HG03469 (cell line): ENCODE results near the gene LHPP.

Experiments
- ATAC-seq: cut with Tn5 transposase; IDR thresholded peaks from one replicate; pipeline ENCODE4 v1.9.1; 2021; ENCODE audit warnings: mild to moderate bottlenecking, moderate library complexity, moderate number of reproducible peaks; ENCODE audit not compliant: unreplicated experiment

Gene LHPP

GRCh38 chr10:124637746-124638145 is 176.1 kb downstream of the LHPP start:
- no peak for ATAC-seq

DNA sequence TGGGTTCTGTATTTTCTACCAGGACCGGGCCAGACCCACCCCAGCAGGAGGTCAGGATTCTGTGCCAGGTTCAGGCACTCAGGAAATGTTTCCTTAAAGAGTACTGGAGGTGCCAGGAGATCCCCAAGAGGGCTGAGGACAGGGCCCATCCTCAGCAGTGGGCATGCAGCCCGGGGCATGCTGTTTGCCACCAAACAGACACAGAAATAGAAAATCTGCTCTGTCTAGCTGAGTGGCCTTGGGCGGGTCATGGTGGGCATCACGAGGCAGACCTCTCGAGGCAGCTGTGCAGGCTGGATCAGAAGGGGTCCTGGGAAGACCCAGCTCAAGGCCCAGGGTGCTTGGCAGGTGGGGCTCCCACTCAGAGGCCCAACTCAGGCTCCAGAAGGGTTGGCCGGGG is 177.6 kb downstream of the LHPP start:
- no peak for ATAC-seq

GRCh38 chr10:124639646-124640045 is 178.0 kb downstream of the LHPP start:
- no peak for ATAC-seq

GRCh38 chr10:124640056-124640455 is 178.4 kb downstream of the LHPP start:
- no peak for ATAC-seq

GRCh38 chr10:124640538-124641231 is 179.1 kb downstream of the LHPP start:
- peak; percentile 42 for ATAC-seq

DNA sequence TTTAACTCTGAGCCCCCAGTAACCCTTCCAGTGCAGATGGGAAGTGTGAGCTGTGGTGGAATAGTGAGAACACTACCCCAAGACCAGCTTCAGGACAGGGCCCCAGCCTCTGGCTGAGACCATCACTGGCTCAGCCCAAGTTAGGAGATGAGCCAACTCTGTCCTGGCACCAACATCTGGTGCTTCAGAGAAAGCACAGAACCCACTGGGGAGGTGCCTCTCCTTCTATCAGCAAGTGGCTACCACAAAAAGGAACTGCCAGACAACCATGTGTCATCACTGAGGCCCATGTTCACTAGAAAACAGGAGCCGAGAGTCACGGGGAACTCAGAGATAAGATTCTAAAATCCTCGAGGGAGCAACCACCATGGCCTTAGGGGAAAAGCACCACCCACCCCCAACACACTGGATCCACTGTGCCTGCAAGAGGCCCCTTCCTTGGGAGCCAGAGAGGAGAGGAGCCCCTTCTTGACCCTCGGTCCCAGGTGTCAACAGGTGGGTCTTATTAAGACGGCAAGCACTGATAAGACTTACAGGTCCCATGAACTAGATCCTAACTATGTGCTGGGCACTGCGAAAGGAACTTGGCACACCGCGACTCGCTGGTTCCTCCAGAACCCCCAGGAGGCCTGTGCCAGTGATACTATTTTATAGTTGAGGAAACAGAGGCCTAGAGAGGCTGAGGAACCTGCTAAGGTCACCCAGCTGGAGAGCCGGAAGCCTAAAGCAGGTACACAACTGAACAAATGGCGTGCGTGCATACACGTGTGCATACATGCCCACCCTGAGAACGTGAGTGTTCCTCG is 179.9 kb downstream of the LHPP start:
- peak; percentile 30 for ATAC-seq

DNA sequence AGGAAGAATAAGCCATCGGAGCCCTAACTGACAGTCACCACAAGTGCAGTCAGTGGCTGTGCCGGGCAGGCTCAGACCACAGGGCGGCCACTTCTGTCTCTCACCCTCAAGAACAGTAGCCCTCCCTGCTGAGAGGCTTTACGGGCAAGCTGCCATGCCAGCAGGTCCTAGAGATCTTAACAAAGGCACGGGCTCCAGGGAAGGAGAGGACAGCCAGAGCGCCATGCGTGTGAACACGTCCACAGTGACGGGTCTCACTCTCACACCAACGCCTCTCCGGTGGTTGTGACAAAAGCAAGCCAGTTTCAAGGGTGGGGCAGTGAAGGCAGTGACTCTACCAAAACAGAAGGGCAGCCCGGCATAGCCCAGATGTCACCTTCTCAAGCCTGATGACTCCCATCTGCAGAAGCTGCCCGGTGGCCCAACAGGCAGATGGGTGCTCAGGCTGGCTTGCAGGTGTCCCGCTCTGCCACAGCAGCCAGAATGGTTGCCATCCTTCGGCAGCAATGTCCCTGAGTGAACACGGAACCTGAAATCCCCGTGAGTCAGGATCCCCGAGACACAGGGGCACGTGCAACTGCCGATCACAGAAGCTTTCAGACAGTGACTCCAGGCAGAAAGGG is 180.6 kb downstream of the LHPP start:
- ATAC-seq: no peak

DNA sequence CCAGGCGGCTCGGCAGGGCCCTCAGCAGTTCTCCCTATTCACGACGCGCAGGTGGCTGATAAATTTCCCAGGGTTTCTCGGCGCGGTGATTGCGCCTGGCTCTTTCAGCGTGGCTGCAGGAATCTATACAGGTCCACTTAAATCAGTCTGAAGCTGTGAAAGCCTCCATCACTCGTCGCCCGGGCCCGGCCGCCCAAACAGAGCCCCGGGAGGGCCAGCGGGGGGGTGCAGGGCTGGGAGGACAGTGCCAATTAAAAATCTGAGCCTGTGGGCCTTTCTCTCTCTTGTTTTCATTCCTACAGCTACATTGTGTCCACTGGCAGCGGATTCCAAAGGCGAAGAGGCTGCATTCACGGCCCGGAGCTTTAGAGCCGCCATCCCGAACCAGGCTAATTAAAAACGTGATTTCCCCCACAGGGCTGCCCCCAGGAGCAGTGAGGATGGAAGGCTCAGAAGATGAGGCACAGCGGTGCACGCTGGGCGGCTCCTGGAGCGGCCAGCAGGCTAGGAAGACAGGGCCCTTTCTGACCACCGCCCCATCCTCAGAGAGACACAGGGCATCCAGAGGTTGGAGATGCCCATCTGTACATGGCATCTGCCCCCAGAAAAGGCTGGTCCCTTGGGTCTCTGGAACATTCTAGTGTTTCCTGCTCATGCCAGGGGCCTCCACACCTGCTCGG is 181.8 kb downstream of the LHPP start:
- ATAC-seq: no peak

- no peak for ATAC-seq
These were observed 182.6 kb downstream of the LHPP start for GRCh38 chr10:124644236-124644635.

DNA sequence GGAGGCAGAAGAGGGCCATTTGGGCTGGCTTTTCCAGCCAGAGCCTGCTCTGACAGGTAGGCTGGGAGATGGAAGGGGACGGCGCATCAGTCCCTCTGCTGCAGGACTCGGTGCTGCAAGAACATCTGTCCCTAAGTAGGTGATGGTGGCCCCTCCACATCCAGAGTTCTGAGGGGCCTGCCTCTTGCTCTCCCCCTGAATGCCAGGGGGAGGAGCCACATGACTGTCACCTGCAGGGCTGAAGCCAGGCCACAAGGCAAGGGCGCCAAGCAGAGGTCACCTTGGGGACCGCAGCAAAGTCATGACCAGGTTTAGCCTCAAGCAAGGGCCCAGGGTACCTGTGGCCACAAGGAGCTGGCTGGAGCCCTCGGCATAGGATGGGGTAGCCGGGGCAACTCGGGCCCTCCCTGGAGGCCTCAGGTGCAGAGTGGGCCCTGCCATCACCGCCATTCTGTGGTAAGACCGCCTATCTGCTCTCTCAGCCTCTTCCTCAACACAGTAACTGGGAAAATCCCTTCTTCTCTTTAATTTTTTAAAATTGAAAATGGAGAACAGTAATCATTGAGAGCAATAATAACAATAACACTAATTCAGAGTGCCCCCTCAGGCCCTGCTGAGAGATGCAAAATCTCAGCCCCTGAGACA is 183.3 kb downstream of the LHPP start:
- ATAC-seq: no peak

- ATAC-seq: no peak
These were observed 184.0 kb downstream of the LHPP start for GRCh38 chr10:124645467-124646095.

DNA sequence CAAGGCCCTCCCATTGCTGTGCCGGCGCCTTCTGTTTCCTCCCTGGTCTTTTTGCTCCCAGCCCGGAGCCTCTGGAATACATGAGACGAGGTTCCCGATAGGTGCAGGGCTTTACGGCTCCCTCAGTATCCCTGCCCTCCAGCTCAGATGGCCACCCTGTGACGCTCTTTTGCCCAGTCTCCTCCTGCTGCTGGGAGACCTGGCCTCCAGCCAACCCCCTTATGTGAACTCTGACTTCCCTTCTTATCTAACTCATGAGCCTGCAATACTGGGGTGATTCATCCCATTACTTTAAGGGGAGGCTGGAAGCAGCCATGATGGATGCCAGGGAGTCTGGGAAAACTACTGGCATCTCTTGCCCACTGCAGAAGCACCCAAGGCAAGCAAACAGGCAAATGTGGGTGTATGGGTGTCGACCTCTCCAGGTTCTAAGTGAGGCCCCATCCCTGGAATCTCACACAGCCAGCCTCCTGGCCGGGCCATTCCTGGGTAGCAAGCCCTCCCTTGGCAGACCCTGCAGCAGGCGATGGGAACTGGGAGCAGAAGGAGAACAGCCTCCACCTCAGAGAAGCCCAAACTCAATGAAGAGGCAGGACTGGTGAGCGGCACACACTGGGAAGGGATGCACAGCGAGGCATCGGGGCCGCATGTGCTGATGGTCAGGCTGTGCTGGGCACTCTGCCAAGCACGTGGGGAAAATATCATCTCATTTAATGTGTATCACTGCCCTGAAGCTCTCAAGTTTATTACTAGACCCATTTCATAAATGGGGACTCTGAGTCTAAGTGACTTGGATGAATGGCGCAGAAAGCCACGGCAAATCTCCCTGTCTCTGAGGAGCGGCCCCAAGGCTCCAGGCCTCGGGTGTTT is 185.1 kb downstream of the LHPP start:
- no peak for ATAC-seq

- ATAC-seq: peak; percentile 40
These were observed 186.0 kb downstream of the LHPP start for GRCh38 chr10:124647421-124648130.

DNA sequence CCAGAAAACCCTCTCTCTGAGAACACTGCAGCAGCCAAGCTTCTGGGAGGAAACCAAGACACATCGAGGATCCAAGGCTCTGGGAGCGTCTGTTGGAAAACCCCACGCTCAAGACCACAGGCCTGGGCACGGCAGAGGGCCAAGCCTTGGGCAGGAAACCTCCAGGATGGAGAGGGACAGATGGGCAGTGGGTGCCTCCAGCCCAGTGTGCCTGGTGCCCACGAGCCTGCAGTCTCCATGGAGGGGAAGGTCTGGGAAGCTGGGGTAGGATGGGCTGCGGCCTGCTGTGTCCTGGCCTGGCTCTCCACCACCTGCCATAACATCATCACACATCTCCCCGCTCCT is 186.5 kb downstream of the LHPP start:
- no peak for ATAC-seq

- ATAC-seq: no peak
These were observed 187.1 kb downstream of the LHPP start for GRCh38 chr10:124648738-124649137.

GRCh38 chr10:124649214-124649613 is 187.6 kb downstream of the LHPP start:
- no peak for ATAC-seq

DNA sequence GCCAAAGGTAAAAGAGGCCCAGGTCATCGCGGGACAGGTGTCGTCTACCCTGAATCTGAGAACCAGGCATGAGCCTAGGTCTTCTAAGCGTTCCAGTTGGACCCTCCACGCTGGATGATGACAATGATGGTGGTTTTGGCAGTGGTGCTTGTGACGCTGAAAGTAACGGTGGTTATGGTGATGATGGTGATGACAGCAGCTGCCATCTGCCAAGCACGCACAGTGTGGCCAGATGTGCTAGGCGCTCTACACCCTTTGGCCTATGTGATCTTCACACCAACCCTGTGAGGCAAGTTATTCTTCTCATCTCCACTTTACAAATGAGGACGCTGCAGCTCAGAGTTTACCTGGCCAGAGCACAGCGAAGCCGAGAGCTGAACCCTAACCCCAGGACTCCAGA is 188.6 kb downstream of the LHPP start:
- ATAC-seq: no peak

GRCh38 chr10:124650820-124651401 is 189.3 kb downstream of the LHPP start:
- no peak for ATAC-seq
